Measurements from ENCODE around the gene CEP57L1.
A peak's percentile ranks its signal among the peaks of the same experiment; 100 is the strongest.
"Not testable (repeated sequence)": the region's sequence is repeated elsewhere in the genome, so short reads cannot be mapped to it uniquely, and the experiment has no call there.

The CEP57L1 gene

DNA sequence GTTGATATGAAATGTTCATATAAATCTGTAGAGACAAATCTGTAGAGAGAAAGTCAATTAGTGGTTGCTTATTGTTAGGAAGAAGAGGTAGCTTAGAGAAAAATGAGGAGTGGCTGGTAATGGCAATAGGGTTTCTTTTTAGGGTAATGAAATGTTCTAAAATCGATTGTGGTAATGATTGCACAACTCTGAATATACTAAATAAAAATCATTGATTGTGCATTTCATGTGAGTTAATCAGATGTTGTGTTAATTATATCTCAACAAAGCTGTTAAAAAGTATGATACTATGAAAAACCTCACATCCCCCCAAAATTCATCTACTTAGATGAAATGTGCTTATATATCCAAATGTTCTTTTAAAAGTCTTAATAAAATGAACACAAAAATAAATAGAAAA lies 84.2 kb downstream of the CEP57L1 start:
- DNase-seq = no peak

- DNase-seq = no peak
These were observed 87.3 kb downstream of the CEP57L1 start for GRCh38 chr6:109182578-109182977.

- no peak for DNase-seq
These were observed 87.9 kb downstream of the CEP57L1 start for GRCh38 chr6:109183109-109183650.

DNA sequence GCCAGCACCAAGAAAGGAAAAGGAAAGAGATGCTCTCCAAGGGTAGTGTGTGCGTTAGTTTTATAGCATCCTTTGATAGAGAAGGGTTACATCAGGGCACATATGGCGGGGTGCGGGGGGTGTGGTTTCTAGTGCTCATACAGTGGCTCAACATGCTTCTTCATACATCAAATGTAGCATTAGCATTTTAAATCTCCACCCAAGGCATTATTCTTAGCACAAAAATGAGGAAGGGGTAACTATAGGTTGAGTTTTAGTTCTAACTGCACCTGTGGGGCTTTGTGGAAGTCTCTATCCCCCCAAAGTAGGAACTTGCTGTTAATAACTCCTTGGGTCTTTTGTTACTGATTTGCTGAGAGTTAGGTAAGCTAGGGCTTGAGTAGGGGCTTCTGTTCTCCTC lies 89.3 kb downstream of the CEP57L1 start:
- DNase-seq = no peak

- no peak for DNase-seq
These were observed 90.7 kb downstream of the CEP57L1 start for GRCh38 chr6:109186012-109186411.

DNA sequence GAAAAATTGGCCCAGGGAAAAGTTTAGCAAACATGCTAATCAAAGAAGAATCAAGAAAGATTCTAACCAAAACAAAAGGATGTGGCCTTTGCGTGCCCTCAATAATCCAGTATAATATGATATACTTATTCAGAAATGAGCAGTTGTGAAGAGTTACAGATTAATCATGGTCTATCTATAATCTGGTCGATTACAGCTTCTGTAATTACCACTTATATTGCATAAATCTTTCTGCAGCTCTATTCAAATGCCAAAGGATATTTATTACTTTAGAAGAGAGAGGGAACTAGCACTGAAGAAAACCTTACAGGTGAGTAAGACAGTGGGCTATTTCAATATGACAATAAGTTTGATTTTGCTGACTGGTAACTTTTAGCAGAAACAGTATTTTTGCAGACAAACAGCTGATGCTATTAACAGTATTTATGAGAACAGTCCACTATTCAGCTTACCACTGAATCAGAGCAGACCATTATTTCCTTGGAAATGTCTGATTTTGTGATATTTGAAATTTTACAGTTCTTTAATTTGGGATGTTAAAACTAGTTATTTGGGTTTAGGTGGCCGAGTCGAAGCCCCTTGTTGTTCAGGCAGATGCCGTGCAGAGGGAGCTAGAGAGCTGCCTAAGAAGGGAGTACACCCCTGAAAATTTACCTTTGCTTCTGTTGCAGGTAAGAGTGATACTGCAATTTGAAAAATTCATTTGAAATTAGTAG lies 92.2 kb downstream of the CEP57L1 start:
- DNase-seq = peak in 1 of 2 experiments; percentile 14

DNA sequence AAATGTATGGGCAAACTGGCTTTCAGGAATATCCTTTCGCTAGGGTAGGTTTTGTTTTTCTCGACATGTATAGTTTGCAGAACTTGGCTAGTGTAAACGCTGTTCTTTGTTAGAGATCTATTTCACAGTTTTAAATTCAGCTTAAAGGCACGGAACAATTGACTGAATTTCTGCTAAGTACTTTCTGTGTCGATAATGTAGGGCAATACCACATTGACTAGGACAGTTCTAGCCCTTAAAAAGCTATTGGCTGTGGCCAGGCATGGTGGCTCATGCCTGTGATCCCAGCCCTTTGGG lies 92.8 kb downstream of the CEP57L1 start:
- DNase-seq = no peak

DNA sequence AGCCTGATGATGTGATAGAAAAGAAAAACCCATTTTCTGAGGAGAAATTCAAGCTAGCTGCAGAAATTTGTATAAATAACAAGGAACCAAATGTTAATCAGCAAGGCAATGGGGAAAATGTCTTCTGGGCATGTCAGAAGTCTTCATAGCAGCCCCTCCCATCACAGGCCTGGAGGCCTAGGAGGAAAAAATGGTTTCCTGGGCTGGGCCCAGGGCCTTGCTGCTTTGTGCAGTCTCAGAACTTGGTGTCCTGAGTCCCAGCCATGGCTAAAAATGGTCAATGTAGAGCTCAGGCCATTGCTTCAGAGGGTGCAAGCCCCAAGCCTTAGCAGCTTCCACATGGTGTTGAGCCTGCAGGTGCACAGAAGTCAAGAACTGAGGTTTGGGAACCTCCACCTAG lies 96.1 kb downstream of the CEP57L1 start:
- not testable (repeated sequence) for DNase-seq

DNA sequence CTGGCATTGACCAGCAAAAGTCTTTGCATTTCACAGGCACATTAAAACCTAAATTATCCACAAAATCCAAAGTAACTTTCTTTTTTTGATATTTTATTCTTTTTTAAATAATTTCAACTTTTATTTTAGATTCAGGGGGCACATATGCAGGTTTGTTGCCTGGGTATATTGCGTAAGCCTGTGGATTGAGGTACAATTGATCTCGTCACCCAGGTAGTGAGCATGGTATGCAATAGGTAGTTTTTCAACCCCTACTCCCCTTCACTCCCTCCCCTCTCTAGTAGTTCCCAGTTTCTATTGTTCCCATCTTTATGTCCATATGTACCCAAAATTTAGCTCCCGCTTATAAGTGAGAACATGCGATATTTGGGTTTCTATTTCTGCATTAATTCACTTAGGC lies 97.6 kb downstream of the CEP57L1 start:
- DNase-seq = no peak

DNA sequence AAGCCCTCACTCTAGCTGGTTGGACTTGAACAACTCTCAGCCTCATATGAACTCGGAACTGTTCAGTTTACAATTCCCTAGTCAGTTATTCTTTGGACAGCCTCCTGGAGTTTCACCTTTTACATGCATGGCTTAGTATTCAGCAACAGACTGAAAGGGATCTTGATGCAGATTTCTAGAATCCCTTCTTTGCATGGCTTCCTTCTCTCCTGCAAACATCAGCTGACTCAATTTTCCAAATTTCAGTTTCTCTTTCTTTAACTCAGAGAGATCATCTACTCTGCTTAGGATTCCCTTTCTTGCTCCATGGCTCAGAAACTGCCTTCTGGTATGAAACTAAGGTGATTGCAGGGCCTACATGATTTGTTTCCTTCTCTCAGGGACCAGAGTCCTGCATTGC lies 99.6 kb downstream of the CEP57L1 start:
- DNase-seq = no peak

DNA sequence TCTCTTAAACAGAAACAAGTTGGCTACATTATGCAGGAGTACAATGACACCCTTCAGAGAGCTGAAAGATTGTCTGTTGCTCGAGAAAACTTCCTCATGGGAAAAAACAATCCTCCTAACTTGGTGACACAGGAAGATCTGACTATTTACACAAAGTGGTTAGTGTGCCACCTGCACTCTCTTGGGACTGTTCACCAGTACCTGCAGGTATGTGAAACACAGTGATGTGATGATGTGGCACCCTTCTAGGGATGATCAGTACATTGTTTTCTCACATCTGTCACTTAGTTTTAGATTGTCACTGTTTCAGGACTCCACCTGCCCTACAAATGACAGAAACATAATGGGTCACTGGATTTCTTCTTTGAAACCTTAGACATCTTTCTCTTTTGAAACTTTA lies 101.8 kb downstream of the CEP57L1 start:
- no peak for DNase-seq

DNA sequence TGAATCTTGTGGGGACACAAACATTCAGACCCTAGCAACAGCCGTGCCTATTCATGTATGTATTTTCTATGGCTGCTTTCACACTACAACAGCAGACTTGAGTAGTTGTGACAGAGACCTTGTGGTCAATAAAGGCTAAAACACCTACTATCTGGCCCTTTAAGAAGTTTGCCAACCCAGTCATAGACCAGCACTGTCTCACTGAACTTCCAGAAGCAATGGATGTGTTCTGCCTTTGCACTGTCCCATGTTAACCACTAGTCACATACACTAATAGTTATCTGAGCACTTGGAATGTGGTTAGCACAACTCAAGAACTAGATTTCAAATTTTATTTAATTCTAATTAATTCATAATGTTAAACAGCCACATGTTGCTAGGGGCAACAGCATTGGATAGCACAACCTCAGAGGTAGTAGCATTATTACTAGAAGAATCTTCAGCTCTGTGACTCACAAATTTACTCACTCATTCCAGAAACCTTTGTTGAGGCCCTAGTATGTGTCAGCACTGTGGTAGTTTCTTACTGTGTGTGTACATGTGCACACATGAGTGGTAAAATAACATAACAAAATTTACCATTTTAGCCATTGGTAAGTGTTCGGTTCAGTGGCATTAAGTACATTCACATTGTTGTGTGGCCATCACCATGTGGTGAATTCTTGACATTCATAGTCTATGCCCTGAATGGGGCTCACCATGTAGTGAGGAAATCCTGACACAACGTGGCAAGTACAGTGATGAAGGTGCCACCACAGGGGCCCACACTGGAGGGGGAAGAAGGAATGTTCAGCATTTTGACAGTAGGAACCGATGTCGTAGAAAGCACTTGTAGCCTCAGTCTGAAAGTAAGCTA lies 107.3 kb downstream of the CEP57L1 start:
- no peak for DNase-seq

GRCh38 chr6:109204511-109204910 lies 109.2 kb downstream of the CEP57L1 start:
- no peak for DNase-seq

- DNase-seq = no peak
These were observed 117.4 kb downstream of the CEP57L1 start for GRCh38 chr6:109212683-109213082.
